NCI-H128 (cell line): ENCODE measurements around the gene CALD1.

Experiments
- DNase-seq: peaks from one replicate; lab custom pipeline; 2025; ENCODE audit not compliant: unreplicated experiment; lab: John Stamatoyannopoulos, UW

The CALD1 gene

GRCh38 chr7:134778941-134779740, at the start of gene CALD1:
CALD1 (plus strand) TSS chr7:134779634; CDS start chr7:134867734, 88,100 bp downstream.
- DNase-seq, result no peak

GRCh38 chr7:134729895-134730294, 49.5 kb upstream of the CALD1 start:
- DNase-seq, result no peak

- DNase-seq, result no peak
These were observed 49.0 kb upstream of the CALD1 start for GRCh38 chr7:134730411-134730829.

- no peak for DNase-seq
These were observed 47.8 kb upstream of the CALD1 start for GRCh38 chr7:134731616-134732015.

GRCh38 chr7:134732728-134733127, 46.7 kb upstream of the CALD1 start:
- DNase-seq, result no peak

- no peak for DNase-seq
These were observed 43.1 kb upstream of the CALD1 start for GRCh38 chr7:134736381-134736780.

GRCh38 chr7:134737566-134738345, 41.7 kb upstream of the CALD1 start:
- DNase-seq, result no peak

- no peak for DNase-seq
These were observed 40.1 kb upstream of the CALD1 start for GRCh38 chr7:134739362-134739761.

- DNase-seq, result no peak
These were observed 39.1 kb upstream of the CALD1 start for GRCh38 chr7:134740376-134740775.

GRCh38 chr7:134741907-134742635, 37.4 kb upstream of the CALD1 start:
- no peak for DNase-seq

GRCh38 chr7:134742688-134743350, 36.6 kb upstream of the CALD1 start:
- DNase-seq, result no peak

GRCh38 chr7:134744569-134744968, 34.9 kb upstream of the CALD1 start:
- DNase-seq, result no peak

GRCh38 chr7:134747326-134747725, 32.1 kb upstream of the CALD1 start:
- DNase-seq, result no peak

- DNase-seq, result no peak
These were observed 29.1 kb upstream of the CALD1 start for GRCh38 chr7:134750083-134751062.

GRCh38 chr7:134752006-134752760, 27.3 kb upstream of the CALD1 start:
- DNase-seq, result no peak

- no peak for DNase-seq
These were observed 23.9 kb upstream of the CALD1 start for GRCh38 chr7:134755422-134756022.

GRCh38 chr7:134757938-134758337, 21.5 kb upstream of the CALD1 start:
- DNase-seq, result no peak

- no peak for DNase-seq
These were observed 20.5 kb upstream of the CALD1 start for GRCh38 chr7:134758981-134759380.

GRCh38 chr7:134761266-134761665, 18.2 kb upstream of the CALD1 start:
- DNase-seq, result no peak
